BJ (cell line): Measurements from ENCODE around the gene MMAA. TPM values are rescaled to one million over a fixed set of nuclear protein-coding genes. Genes with fewer than 3 reads are reported as not detected.
"Not testable (repeated sequence)": the region's sequence is repeated elsewhere in the genome, so short reads cannot be mapped to it uniquely, and the experiment has no call there.

Experiments used
- CTCF ChIA-PET: fragments of 350-600 bp; formaldehyde crosslinking; extraction: SDS; loops from one replicate; lab custom pipeline; 2021; ENCODE audit warnings: antibody characterized with exemption, inconsistent platforms; lab: Yijun Ruan, JAX
- POLR2A ChIA-PET: fragments of 300-600 bp; sonication (Branson Sonifier 250); formaldehyde crosslinking; extraction: SDS; loops from one replicate; lab custom pipeline; 2021; ENCODE audit warnings: antibody characterized with exemption; lab: Charles Lee
- DNase-seq: peaks from one replicate; pipeline ENCODE4 v3.0.0-alpha.2; 2011; ENCODE audit warnings: low read depth
- H3K27me3 ChIP-seq: 2 replicates; pipeline ENCODE4 v1.6.0; 2011; ENCODE audit warnings: low read length; ENCODE audit not compliant: control insufficient read depth, insufficient read depth
- H3K36me3 ChIP-seq: 2 replicates; pipeline ENCODE4 v1.5.1; 2011; ENCODE audit warnings: low read length; ENCODE audit not compliant: control insufficient read depth, insufficient read depth
- H3K4me3 ChIP-seq: 2 replicates; pipeline ENCODE4 v1.5.1; 2011; ENCODE audit warnings: low read depth, mild to moderate bottlenecking, control low read depth, low read length
- polyA plus RNA-seq: library from polyadenylated mRNA; depleted of rRNA; stranded (reverse); fragments of >200 nt; gene quantifications from 2 replicates; pipeline ENCODE4 v1.2.3, GENCODE V29; 2011
- TF ChIP-seq, protein P1 (sequence below): IDR thresholded peaks from 2 replicates; pipeline ENCODE4 v1.5.1; 2011; ENCODE audit warnings: low read depth, mild to moderate bottlenecking, control low read depth, inconsistent platforms, low read length, moderate library complexity; ENCODE audit not compliant: insufficient read depth

The MMAA gene
- polyA plus RNA-seq, 1 experiment: 3.4 TPM

DNA sequence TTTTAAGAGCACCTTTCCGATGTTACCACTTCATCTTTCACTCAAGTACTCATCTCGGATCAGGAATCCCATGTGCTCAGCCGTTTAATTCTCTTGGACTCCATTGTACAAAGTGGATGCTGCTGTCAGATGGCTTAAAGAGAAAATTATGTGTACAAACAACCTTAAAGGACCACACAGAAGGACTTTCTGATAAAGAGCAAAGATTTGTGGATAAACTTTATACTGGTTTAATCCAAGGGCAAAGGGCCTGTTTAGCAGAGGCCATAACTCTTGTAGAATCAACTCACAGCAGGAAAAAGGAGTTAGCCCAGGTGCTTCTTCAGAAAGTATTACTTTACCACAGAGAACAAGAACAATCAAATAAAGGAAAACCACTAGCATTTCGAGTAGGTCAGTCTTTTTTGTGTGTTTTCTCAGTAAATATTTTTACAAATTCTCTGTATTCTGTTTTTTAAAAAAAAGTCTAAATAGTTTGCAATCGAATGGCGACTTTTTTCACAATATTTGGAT, 20.1 kb downstream of the MMAA start:
- ChIA-PET POLR2A (no interaction called here), CTCF (no interaction called here)
- no peaks in the 10 kb centered on the region; the same call in 1 of the 2 replicates for H3K36me3 ChIP-seq
- no peaks in the 10 kb centered on the region for H3K27me3 ChIP-seq
- no peak for DNase-seq
- H3K4me3 ChIP-seq: no peak overlapping the region
- TF ChIP-seq, protein P1, sequence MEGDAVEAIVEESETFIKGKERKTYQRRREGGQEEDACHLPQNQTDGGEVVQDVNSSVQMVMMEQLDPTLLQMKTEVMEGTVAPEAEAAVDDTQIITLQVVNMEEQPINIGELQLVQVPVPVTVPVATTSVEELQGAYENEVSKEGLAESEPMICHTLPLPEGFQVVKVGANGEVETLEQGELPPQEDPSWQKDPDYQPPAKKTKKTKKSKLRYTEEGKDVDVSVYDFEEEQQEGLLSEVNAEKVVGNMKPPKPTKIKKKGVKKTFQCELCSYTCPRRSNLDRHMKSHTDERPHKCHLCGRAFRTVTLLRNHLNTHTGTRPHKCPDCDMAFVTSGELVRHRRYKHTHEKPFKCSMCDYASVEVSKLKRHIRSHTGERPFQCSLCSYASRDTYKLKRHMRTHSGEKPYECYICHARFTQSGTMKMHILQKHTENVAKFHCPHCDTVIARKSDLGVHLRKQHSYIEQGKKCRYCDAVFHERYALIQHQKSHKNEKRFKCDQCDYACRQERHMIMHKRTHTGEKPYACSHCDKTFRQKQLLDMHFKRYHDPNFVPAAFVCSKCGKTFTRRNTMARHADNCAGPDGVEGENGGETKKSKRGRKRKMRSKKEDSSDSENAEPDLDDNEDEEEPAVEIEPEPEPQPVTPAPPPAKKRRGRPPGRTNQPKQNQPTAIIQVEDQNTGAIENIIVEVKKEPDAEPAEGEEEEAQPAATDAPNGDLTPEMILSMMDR: no peak

DNA sequence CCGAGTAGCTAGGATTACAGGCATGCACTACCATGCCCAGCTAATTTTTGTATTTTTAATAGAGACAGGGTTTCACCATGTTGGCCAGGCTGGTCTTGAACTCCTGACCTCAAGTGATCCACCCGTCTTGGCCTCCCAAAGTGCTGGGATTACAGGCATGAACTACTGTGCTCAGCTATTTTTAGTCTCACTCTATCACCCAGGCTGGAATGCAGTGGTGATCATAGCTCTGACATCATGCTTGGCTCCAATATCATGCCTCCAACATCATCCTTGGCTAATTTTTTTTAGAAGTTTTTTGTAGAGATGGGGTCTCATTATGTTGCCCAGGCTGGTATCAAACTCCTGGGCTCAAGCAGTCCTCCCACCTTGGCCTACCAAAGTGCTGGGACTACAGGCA, 21.1 kb downstream of the MMAA start:
- POLR2A ChIA-PET, H3K36me3 ChIP-seq, H3K27me3 ChIP-seq, DNase-seq, CTCF ChIA-PET, H3K4me3 ChIP-seq: not testable (repeated sequence)

DNA sequence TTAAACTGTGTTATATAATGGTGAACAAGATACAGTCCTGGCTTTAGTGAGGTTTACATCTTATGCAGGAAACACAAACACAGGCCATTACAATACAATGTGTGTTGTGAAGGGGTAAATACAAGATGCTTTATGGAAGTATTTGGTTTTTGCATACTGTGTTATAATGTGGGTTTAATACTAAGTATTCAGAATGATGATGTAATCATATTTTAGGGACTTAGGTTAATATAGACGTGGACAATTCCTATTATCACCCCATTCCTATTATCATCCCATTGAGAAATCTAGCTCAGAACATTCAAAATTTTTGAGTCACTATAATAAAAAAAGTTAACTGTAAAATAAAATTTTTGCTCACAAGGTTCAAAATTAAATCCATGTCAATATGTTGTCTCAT, 24.1 kb downstream of the MMAA start:
- Histone ChIP-seq H3K27me3 (no peaks in the 10 kb centered on the region), H3K36me3 (no peaks in the 10 kb centered on the region; the same call in 1 of the 2 replicates), H3K4me3 (no peak overlapping the region)
- CTCF ChIA-PET: interaction anchor here (1.2 kb wide), 1 partner anchor 9 kb away, joined by 3 read pairs; no protein-coding TSS in a partner anchor
- no peak for DNase-seq
- POLR2A ChIA-PET: no interaction called here
- TF ChIP-seq, protein P1: no peak

DNA sequence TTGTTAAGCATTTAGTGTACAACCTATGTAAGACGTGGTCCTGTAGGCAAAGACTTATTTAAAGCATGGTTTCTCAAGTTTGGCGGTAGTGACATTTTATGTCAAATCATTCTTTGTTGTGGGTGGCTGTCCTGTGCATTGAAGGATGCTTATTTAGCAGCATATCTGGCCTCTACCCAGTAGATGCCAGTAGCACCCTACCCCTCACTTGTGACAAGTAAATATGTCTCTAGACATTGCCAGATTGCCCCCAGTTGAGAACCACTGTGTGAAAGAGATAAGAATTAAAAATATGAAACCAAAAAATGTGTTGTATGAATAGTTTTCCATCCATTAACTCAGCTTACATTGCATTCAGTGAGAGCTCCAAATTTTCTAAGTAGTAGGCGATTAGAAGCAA, 25.5 kb downstream of the MMAA start:
- no peak overlapping the region for H3K4me3 ChIP-seq
- H3K36me3 ChIP-seq: no peaks in the 10 kb centered on the region; the same call in 1 of the 2 replicates
- no peaks in the 10 kb centered on the region for H3K27me3 ChIP-seq
- POLR2A ChIA-PET: no interaction called here
- CTCF ChIA-PET: interaction anchor here (0.7 to 1.5 kb wide), 4 partner anchors 9 to 242 kb away, joined by 3 to 4 read pairs (median 4); no protein-coding TSS in a partner anchor
- TF ChIP-seq, protein P1: no peak
- no peak for DNase-seq

DNA sequence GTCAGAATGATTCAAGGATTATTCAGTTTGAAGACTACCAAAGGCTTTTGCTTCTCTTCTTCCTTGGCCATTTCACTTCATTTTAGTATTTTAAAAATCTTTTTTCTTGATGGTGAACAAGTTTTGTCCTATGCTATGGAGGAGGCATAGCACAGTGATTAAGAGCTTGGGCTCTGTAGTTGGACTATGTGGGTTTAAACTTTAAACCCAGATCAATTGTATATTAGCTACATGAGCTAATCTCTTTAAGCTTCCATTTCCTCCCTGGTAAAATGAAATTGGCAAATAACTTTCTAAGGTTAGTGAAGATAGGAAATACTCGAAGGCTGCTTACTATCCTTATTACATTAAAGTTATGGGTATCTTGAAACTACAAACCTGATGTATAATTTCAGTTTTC, 37.0 kb downstream of the MMAA start:
- no peak for DNase-seq
- CTCF ChIA-PET: no interaction called here
- no peaks in the 10 kb centered on the region for H3K27me3 ChIP-seq
- H3K4me3 ChIP-seq: no peak overlapping the region
- TF ChIP-seq, protein P1: no peak
- no peaks in the 10 kb centered on the region; the same call in 1 of the 2 replicates for H3K36me3 ChIP-seq
- POLR2A ChIA-PET: no interaction called here

DNA sequence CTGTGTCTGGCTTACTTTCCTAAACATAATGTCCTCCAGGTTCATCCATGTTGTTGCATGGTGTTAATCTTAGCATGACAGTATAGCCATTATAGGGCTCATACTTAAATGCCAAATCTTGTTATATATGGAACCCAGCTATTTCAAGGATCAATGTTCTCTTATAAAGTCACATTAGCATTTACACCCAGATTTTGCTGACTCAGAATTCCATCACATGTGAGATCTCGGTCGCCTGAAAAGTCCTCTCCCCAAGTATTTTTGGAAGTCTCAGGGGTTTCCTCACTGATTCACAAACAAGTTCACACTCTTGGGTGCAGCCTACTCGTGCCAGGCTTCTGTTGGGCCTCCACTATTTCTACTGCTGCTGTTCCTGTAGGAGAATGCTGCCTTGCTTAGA, 40.9 kb downstream of the MMAA start:
- ChIA-PET POLR2A (no interaction called here), CTCF (no interaction called here)
- H3K36me3 ChIP-seq: no peaks in the 10 kb centered on the region; the same call in 1 of the 2 replicates
- DNase-seq: no peak
- no peak overlapping the region for H3K4me3 ChIP-seq
- TF ChIP-seq, protein P1: no peak
- H3K27me3 ChIP-seq: no peaks in the 10 kb centered on the region
